Measurements from ENCODE around the gene SLC13A3. TPM values are rescaled to one million over a fixed set of nuclear protein-coding genes. Genes with fewer than 3 reads are reported as not detected.

Gene SLC13A3
- total and polyA plus RNA-seq, 12 donors = 0.13 to 1.2 (median 0.58) TPM

DNA sequence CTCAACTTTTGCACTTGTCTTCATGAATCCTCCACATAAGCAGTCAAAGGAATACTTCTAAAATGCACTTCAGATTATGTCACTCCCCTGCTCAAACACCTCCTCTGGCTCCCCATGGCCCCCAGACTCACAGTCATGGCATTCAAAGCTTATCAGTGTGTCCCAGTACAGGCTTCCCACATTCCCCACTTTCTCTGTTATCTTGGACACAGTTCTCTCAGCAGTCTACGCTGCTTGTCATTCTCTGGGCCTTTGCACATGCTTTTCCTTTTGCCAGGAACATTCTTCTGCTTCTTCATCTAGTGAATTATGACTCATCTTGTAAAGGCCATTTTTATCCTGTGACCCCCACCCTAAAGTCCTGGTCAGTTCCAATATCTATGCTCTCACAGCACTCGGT, 31.8 kb downstream of the SLC13A3 start:
- H3K9me3 ChIP-seq = peaks cover 0 to 11% (median 0%) of the 10 kb centered on the region in 11 donors
- ATAC-seq = no peak
- no peak for TF ChIP-seq CTCF (IDR thresholded peaks at IDR 0.05)
- intact Hi-C loops (cut with DNase I) = no loop called here
- H3K4me3 ChIP-seq = no peak overlapping the region
- 79 to 83% methylated on average over 2 of the region's 2 CpGs for WGBS, 2 donors
- H3K4me1 ChIP-seq = no peaks in the 10 kb centered on the region
- DNase-seq = no peak
- no peaks in the 10 kb centered on the region for H3K27me3 ChIP-seq
- no peak overlapping the region for H3K27ac ChIP-seq
- H3K36me3 ChIP-seq = no peaks in the 10 kb centered on the region

GRCh38 chr20:46618316-46619100, 32.8 kb downstream of the SLC13A3 start:
- Histone ChIP-seq H3K9me3 (peaks cover 0 to 1% (median 0%) of the 10 kb centered on the region in 11 donors), H3K4me3 (no peak overlapping the region), H3K4me1 (no peaks in the 10 kb centered on the region), H3K36me3 (no peaks in the 10 kb centered on the region), H3K27me3 (no peaks in the 10 kb centered on the region), H3K27ac (no peak overlapping the region)
- ATAC-seq (no peak), DNase-seq (no peak)
- intact Hi-C loops (cut with DNase I) = no loop called here
- no peak for TF ChIP-seq CTCF (IDR thresholded peaks at IDR 0.05)
- WGBS, 2 donors = 85 to 87% methylated on average over 7 of the region's 7 CpGs

- Histone ChIP-seq H3K4me1 (no peaks in the 10 kb centered on the region), H3K4me3 (no peak overlapping the region), H3K36me3 (no peaks in the 10 kb centered on the region), H3K9me3 (peaks cover 0 to 8% (median 0%) of the 10 kb centered on the region in 11 donors), H3K27me3 (peaks cover 0 to 4% (median 0%) of the 10 kb centered on the region in 7 donors), H3K27ac (no peak overlapping the region)
- no peak for TF ChIP-seq CTCF (IDR thresholded peaks at IDR 0.05)
- ATAC-seq (no peak), DNase-seq (no peak)
- intact Hi-C loops (cut with DNase I) = no loop called here
- 55 to 74% methylated on average over 1 of the region's 1 CpG for WGBS, 2 donors
Measured at GRCh38 chr20:46614503-46614902, 36.8 kb downstream of the SLC13A3 start.

DNA sequence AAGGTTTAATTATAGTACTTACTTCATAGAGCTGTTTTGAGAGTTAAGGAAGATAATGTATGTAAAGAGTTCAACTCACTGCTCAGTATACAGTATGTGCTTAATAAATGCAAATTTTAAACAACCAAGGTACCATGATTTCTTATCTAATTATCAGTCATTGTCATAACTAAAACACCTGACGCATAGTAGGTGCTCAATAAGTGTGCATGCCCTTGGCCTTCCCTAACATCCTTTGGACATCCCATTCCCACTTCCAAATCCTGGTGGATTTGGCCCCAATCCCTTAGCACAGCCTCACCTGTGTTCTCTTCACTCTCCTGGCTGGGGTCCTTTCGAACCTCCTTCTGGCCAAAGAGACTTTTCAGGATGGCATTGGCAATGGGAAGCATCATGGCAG, 41.1 kb downstream of the SLC13A3 start:
- Histone ChIP-seq H3K9me3 (peaks cover 0 to 8% (median 0%) of the 10 kb centered on the region in 11 donors), H3K27ac (no peak overlapping the region), H3K27me3 (peaks cover 0 to 4% (median 0%) of the 10 kb centered on the region in 7 donors), H3K4me3 (no peak overlapping the region), H3K36me3 (no peaks in the 10 kb centered on the region), H3K4me1 (peaks cover 0 to 2% (median 0%) of the 10 kb centered on the region in 9 donors)
- ATAC-seq = no peak
- no peak for TF ChIP-seq CTCF (IDR thresholded peaks at IDR 0.05)
- WGBS, 2 donors = 95 to 98% methylated on average over 2 of the region's 2 CpGs
- intact Hi-C loops (cut with DNase I) = no loop called here
- DNase-seq = no peak

Data from heart right ventricle (tissue), 16 donors.